GM12878 (cell line): Measurements from ENCODE around the gene EFCAB11. TPM values are rescaled to one million over a fixed set of nuclear protein-coding genes. Genes with fewer than 3 reads are reported as not detected.

Source experiments
- BHLHE40 ChIP-seq, 2 experiments: fragments of 450-650 bp in 1 of 2; IDR thresholded peaks; 2 replicates each; pipeline ENCODE4 v1.6.1; 2011 to 2017; ENCODE audit warnings: low read depth in 2 of 2, borderline replicate concordance in 1 of 2, improper control_type of control experiment in 1 of 2, low read length in 1 of 2, mild to moderate bottlenecking in 1 of 2
- BRCA1 ChIP-seq: IDR thresholded peaks from 2 replicates; pipeline ENCODE4 v1.6.1; 2011; ENCODE audit warnings: low read depth, low read length, improper control_type of control experiment
- CBFB ChIP-seq: IDR thresholded peaks from 2 replicates; pipeline ENCODE4 v1.6.1; 2016; ENCODE audit warnings: antibody characterized with exemption, low read depth
- ESRRA ChIP-seq: IDR thresholded peaks from 2 replicates; pipeline ENCODE4 v1.6.1; 2012; ENCODE audit warnings: mild to moderate bottlenecking, low read length, improper control_type of control experiment
- KDM1A ChIP-seq: fragments of 200-600 bp; sonication (generic); IDR thresholded peaks from 2 replicates; pipeline ENCODE4 v1.6.1; 2016; ENCODE audit warnings: borderline replicate concordance
- LARP7 ChIP-seq: fragments of 450-650 bp; IDR thresholded peaks from 2 replicates; pipeline ENCODE4 v1.6.1; 2017; ENCODE audit warnings: mild to moderate bottlenecking
- NFIC ChIP-seq: IDR thresholded peaks from 2 replicates; pipeline ENCODE4 v1.6.1; 2012; ENCODE audit warnings: low read depth, mild to moderate bottlenecking, inconsistent platforms, low read length, moderate library complexity
- NFYA ChIP-seq: IDR thresholded peaks from 2 replicates; pipeline ENCODE4 v1.6.1; 2011; ENCODE audit warnings: low read depth, mild to moderate bottlenecking, low read length, improper control_type of control experiment, borderline replicate concordance
- NR2F1 ChIP-seq: fragments of 450-650 bp; conservative IDR thresholded peaks from 2 replicates; pipeline ENCODE4 v1.6.1; 2017; ENCODE audit warnings: mild to moderate bottlenecking
- PAX5 ChIP-seq: IDR thresholded peaks from 2 replicates; pipeline ENCODE4 v1.6.1; 2011; ENCODE audit warnings: low read depth, low read length, borderline replicate concordance
- POLR2AphosphoS2 ChIP-seq: IDR thresholded peaks from 2 replicates; pipeline ENCODE4 v1.6.1; 2011; ENCODE audit warnings: low read depth, mild to moderate bottlenecking, low read length, improper control_type of control experiment, moderate library complexity
- RCOR1 ChIP-seq: conservative IDR thresholded peaks from 2 replicates; pipeline ENCODE4 v1.6.1; 2012; ENCODE audit warnings: low read depth, low read length, improper control_type of control experiment
- SIN3A ChIP-seq: IDR thresholded peaks from 2 replicates; pipeline ENCODE4 v1.6.1; 2012; ENCODE audit warnings: low read depth, low read length, improper control_type of control experiment
- SKIL ChIP-seq: fragments of 450-650 bp; IDR thresholded peaks from 2 replicates; pipeline ENCODE4 v1.6.1; 2017; ENCODE audit warnings: mild to moderate bottlenecking, low read depth, inconsistent platforms; ENCODE audit not compliant: poor library complexity, severe bottlenecking
- SMARCA5 ChIP-seq: fragments of 450-650 bp; IDR thresholded peaks from 2 replicates; pipeline ENCODE4 v1.6.1; 2017; ENCODE audit warnings: mild to moderate bottlenecking
- TAF1 ChIP-seq: IDR thresholded peaks from 2 replicates; pipeline ENCODE4 v1.6.1; 2011; ENCODE audit warnings: mild to moderate bottlenecking, low read depth, low read length, borderline replicate concordance
- WRNIP1 ChIP-seq: IDR thresholded peaks from 2 replicates; pipeline ENCODE4 v1.6.1; 2011; ENCODE audit warnings: low read depth, low read length, improper control_type of control experiment, borderline replicate concordance
- ZNF207 ChIP-seq: fragments of 450-650 bp; IDR thresholded peaks from 2 replicates; pipeline ENCODE4 v1.6.1; 2014; ENCODE audit warnings: antibody characterized with exemption, mild to moderate bottlenecking, borderline replicate concordance
- ZNF384 ChIP-seq: IDR thresholded peaks from 2 replicates; pipeline ENCODE4 v1.6.1; 2012; ENCODE audit warnings: low read depth, mild to moderate bottlenecking, low read length, improper control_type of control experiment, borderline replicate concordance
- polyA plus RNA-seq, 11 experiments: library from polyadenylated mRNA; depleted of rRNA in 4 of 11; unstranded in 6 of 11; stranded (reverse) in 5 of 11; fragments of >200 nt; fragmentation: Nextera tagmentation in 4 of 11; fragmentation: Illumina TruSeq in 1 of 11; extraction: Ambion mirVana in 4 of 11; extraction: Trizol in 1 of 11; gene quantifications; 1 replicate in 1 of 11; 2 replicates in 10 of 11; pipeline versions ENCODE4 v1.2.1 to v1.2.3, GENCODE V29; 2011 to 2016; ENCODE audit warnings: inconsistent platforms in 2 of 11, missing spikeins in 2 of 11, low read depth in 1 of 11
- total RNA-seq, 4 experiments: library from RNA; depleted of rRNA in 3 of 4; stranded (reverse); fragments of >200 nt in 3 of 4; fragmentation: Illumina TruSeq in 1 of 4; extraction: Trizol in 1 of 4; gene quantifications; 2 replicates each; pipeline versions ENCODE4 v1.2.1 to v1.2.3, GENCODE V29; 2013 to 2021
- TF ChIP-seq, protein P1 (sequence below): fragments of 450-650 bp; IDR thresholded peaks from 2 replicates; pipeline ENCODE4 v1.6.1; 2018; ENCODE audit warnings: borderline replicate concordance, mild to moderate bottlenecking; ENCODE audit not compliant: partially characterized antibody
- TF ChIP-seq, protein P2 (sequence below): IDR thresholded peaks from 2 replicates; pipeline ENCODE4 v1.6.1; 2011; ENCODE audit warnings: borderline replicate concordance, low read depth, mild to moderate bottlenecking, moderate library complexity, mixed read lengths, low read length; ENCODE audit not compliant: insufficient read depth; ENCODE audit errors: extremely low read length

The EFCAB11 gene
- total and polyA plus RNA-seq, 10 of the 15 experiments (the other 5 are each of a cell fraction or from before 2014, with no cell fraction given): 8.6 to 37.4 (median 18.0) TPM

DNA sequence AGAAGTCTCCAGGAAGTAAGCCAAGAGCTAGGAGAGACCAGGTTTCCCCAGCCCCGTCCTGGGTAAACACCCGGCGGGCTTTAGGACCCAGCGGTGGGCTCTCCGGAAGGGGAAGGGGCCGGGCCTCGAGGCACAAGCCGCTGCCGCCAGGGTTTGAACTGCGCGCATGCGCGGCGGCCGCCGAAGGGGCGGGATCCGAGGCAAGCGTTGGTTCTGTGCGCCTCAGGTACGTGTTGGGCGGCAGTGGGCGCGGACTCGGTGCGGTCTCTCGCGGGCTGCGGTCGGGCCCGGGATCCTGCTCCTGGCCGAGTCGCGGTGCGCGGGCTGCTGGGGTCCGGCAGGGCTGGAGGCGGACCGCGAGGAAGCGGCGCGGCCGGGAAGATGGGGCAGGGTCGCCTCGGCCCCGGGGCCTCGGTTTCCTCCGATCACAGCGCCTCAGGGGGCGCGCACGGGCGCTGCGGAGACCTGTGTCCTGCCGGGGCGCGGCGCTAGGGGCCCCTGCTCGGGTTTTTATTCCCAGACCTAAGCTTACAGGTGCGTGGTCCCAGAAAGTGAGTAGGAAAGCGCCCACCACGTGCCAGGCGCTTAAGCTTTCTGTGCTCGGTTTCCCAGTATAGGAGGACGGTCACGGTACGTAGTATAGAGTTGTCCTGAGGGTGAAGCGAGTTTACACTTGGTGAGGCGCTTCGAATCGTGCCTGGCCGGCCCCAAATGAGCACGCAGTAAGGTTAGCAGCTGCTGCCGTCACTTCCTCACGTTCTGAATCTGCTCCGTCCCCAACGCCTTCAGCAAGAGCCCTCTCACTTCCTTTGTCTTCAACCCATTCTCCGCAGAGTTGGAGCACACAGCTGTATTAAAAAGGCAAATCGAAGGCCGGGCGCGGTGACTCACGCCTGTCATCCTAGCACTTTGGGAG is 1.5 kb upstream of the EFCAB11 start, which contains the start of gene TDP1 (continued):
- TF ChIP-seq, protein P1, sequence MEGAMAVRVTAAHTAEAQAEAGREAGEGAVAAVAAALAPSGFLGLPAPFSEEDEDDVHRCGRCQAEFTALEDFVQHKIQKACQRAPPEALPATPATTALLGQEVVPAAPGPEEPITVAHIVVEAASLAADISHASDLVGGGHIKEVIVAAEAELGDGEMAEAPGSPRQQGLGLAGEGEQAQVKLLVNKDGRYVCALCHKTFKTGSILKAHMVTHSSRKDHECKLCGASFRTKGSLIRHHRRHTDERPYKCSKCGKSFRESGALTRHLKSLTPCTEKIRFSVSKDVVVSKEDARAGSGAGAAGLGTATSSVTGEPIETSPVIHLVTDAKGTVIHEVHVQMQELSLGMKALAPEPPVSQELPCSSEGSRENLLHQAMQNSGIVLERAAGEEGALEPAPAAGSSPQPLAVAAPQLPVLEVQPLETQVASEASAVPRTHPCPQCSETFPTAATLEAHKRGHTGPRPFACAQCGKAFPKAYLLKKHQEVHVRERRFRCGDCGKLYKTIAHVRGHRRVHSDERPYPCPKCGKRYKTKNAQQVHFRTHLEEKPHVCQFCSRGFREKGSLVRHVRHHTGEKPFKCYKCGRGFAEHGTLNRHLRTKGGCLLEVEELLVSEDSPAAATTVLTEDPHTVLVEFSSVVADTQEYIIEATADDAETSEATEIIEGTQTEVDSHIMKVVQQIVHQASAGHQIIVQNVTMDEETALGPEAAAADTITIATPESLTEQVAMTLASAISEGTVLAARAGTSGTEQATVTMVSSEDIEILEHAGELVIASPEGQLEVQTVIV: peak; percentile 86
- peak; percentile 89 to 91 for TF ChIP-seq BHLHE40 (IDR thresholded peaks at IDR 0.05; ENCODE audit: borderline replicate concordance in 1 of 2, low read depth in 2 of 2, low read length in 1 of 2)
- TF ChIP-seq ZNF207: no peak
- TF ChIP-seq NFYA: no peak
- TF ChIP-seq NFIC: no peak
- no peak for TF ChIP-seq BRCA1
- peak; percentile 36; the same call in 1 of the 2 replicates for TF ChIP-seq NR2F1
- peak; percentile 18 for TF ChIP-seq CBFB
- no peak; the same call in 1 of the 2 replicates for TF ChIP-seq SMARCA5
- peak; percentile 47; the same call in 1 of the 2 replicates for TF ChIP-seq TAF1
- no peak for TF ChIP-seq WRNIP1
- peak; percentile 56; the same call in 1 of the 2 replicates for TF ChIP-seq PAX5
- TF ChIP-seq, protein P2, sequence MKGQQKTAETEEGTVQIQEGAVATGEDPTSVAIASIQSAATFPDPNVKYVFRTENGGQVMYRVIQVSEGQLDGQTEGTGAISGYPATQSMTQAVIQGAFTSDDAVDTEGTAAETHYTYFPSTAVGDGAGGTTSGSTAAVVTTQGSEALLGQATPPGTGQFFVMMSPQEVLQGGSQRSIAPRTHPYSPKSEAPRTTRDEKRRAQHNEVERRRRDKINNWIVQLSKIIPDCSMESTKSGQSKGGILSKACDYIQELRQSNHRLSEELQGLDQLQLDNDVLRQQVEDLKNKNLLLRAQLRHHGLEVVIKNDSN: no peak
- TF ChIP-seq SKIL: no peak
- TF ChIP-seq RCOR1: no peak
- TF ChIP-seq POLR2AphosphoS2: peak; percentile 79
- peak; percentile 92 for TF ChIP-seq LARP7
- TF ChIP-seq SIN3A: peak; percentile 84; the same call in 1 of the 2 replicates
- TF ChIP-seq ESRRA: no peak
- no peak for TF ChIP-seq ZNF384
- TF ChIP-seq KDM1A: no peak
